ENCODE measurements around the gene TEKTIP1. TPM values are rescaled to one million over a fixed set of nuclear protein-coding genes. Genes with fewer than 3 reads are reported as not detected.

Gene TEKTIP1
- total RNA-seq, 2 donors from 2014 or later, result 0.41 to 5.3 TPM

DNA sequence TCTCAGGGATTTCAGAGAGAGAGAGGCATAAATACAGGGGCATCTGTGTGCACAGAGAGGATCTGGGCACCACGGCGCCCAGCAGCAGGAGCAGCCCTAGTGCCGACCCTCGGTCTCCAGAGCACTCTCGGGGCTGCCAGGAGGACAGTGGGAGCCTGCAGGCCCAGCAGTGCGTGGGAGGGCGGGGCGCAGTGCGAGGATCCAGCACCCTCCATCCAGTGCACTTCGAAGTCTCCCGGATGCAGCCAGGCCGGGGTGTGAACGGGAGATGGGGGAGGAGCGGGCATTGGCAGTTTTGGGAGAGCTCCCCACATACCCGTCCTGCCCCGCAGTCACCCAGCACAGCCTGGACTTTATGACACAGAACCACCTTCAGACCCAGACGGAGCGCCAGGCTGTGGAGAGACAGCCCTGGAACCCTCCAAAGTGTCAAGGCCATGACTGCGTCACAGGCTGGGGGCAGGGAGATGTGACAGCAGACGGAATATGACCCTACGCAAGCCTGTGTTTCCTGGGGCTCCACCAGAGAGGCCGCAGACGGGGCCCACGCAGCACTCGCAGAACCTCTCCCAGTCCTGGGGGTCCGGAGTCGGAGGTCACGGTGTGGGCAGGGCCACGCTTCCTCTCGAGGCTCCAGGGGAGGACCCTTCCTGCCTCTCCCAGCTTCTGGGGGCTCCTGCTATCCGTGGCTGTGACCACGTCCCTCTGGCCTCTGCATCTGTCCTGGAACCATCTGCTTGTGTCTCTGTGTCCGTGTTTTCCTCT is 14.7 kb upstream of the TEKTIP1 start:
- DNase-seq (ENCODE audit: low spot score), result no peak
- WGBS, result 93% methylated on average over 33 of the region's 33 CpGs
- no peaks in the 10 kb centered on the region for H3K27me3 ChIP-seq (replicated peaks; ENCODE audit: insufficient read depth)
- H3K36me3 ChIP-seq, result peaks cover 9 to 23% of the 10 kb centered on the region in 2 donors
- no peak overlapping the region for H3K27ac ChIP-seq
- H3K4me3 ChIP-seq, result no peak overlapping the region
- TF ChIP-seq POLR2AphosphoS5 (IDR thresholded peaks at IDR 0.05), result no peak
- TF ChIP-seq, protein P1, sequence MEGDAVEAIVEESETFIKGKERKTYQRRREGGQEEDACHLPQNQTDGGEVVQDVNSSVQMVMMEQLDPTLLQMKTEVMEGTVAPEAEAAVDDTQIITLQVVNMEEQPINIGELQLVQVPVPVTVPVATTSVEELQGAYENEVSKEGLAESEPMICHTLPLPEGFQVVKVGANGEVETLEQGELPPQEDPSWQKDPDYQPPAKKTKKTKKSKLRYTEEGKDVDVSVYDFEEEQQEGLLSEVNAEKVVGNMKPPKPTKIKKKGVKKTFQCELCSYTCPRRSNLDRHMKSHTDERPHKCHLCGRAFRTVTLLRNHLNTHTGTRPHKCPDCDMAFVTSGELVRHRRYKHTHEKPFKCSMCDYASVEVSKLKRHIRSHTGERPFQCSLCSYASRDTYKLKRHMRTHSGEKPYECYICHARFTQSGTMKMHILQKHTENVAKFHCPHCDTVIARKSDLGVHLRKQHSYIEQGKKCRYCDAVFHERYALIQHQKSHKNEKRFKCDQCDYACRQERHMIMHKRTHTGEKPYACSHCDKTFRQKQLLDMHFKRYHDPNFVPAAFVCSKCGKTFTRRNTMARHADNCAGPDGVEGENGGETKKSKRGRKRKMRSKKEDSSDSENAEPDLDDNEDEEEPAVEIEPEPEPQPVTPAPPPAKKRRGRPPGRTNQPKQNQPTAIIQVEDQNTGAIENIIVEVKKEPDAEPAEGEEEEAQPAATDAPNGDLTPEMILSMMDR (IDR thresholded peaks at IDR 0.05), result no peak
- TF ChIP-seq POLR2A (IDR thresholded peaks at IDR 0.05), result no peak
- intact Hi-C loops (cut with DNase I), result no loop called here
- H3K9me3 ChIP-seq, result no peaks in the 10 kb centered on the region
- H3K4me1 ChIP-seq (replicated peaks), result no peaks in the 10 kb centered on the region

DNA sequence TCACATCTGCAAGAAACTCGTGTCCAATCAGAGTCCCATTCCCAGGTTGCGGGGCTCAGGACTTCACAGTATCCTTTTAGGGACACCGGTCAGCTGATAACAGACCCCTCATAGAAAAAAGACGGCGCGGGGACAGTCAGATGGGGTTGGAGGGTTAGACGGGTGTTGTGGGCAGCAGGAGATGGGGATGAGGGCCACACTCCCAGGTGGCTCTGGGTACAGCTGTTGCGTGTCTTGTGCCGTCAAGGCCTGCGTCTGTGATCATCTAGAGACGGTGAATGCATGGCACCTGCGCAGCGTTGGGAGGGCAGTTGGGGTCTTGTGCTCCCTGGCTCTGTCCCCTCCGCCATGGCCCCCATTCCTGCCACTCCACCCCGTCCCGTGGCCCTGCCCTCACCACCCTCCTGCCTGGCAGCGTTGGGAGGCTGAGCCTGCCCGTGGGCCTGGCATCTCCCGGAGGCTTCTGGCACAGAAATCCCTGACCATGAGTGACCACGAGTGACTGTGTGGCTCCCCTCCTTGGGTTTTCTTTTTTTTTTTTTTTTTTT is 14.0 kb upstream of the TEKTIP1 start:
- H3K9me3 ChIP-seq, result no peaks in the 10 kb centered on the region
- no peak for TF ChIP-seq POLR2A (IDR thresholded peaks at IDR 0.05)
- TF ChIP-seq POLR2AphosphoS5 (IDR thresholded peaks at IDR 0.05), result no peak
- TF ChIP-seq, protein P1 (IDR thresholded peaks at IDR 0.05), result no peak
- WGBS, result 97% methylated on average over 19 of the region's 20 CpGs
- no peaks in the 10 kb centered on the region for H3K4me1 ChIP-seq (replicated peaks)
- H3K4me3 ChIP-seq, result no peak overlapping the region
- H3K27me3 ChIP-seq (replicated peaks; ENCODE audit: insufficient read depth), result no peaks in the 10 kb centered on the region
- intact Hi-C loops (cut with DNase I), result no loop called here
- H3K36me3 ChIP-seq, result peaks cover 9 to 23% of the 10 kb centered on the region in 2 donors
- no peak overlapping the region for H3K27ac ChIP-seq
- no peak for DNase-seq (ENCODE audit: low spot score)

DNA sequence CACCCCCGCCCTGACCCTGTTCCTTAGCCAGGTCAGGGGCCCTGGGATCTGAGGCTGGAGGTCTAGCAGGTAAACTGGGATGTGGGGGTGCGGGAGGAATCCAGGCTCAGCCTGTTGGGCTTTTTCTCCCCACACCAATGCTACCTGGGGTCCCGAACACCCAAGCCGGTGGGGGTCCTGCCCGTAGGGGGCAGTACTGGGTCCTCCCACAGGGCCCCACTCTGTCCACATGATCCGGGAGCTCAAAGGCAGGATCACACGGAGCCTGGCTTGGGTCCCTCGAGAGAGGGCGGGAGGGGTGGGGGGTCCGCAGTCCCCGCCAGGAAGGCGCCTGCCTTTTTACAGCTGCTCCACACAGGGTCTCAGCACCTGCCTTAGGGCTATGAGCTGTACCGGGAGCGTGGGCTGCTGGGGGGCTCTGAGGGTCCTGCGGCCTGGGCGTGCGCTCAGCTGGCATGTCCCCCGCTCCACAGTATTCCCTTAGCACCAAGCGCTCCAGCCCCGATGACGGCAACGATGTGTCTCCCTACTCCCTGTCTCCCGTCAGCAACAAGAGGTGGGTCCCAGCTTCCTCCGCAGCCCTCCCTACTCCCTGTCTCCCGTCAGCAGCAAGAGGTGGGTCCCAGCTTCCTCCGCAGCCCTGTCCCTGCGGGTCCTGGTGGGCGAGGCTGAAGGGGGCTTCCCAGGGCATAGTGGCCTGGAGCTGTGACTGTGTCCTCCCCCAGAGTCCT is 12.3 kb upstream of the TEKTIP1 start:
- H3K4me3 ChIP-seq, result no peak overlapping the region
- no peak overlapping the region for H3K27ac ChIP-seq
- 91% methylated on average over 28 of the region's 28 CpGs for WGBS
- H3K4me1 ChIP-seq (replicated peaks), result no peaks in the 10 kb centered on the region
- DNase-seq (ENCODE audit: low spot score), result no peak
- peaks cover 18 to 23% of the 10 kb centered on the region in 2 donors for H3K36me3 ChIP-seq
- no peaks in the 10 kb centered on the region for H3K27me3 ChIP-seq (replicated peaks; ENCODE audit: insufficient read depth)
- intact Hi-C loops (cut with DNase I), result no loop called here
- no peak for TF ChIP-seq POLR2A (IDR thresholded peaks at IDR 0.05)
- TF ChIP-seq, protein P1 (IDR thresholded peaks at IDR 0.05), result no peak
- no peak for TF ChIP-seq POLR2AphosphoS5 (IDR thresholded peaks at IDR 0.05)
- H3K9me3 ChIP-seq, result no peaks in the 10 kb centered on the region

DNA sequence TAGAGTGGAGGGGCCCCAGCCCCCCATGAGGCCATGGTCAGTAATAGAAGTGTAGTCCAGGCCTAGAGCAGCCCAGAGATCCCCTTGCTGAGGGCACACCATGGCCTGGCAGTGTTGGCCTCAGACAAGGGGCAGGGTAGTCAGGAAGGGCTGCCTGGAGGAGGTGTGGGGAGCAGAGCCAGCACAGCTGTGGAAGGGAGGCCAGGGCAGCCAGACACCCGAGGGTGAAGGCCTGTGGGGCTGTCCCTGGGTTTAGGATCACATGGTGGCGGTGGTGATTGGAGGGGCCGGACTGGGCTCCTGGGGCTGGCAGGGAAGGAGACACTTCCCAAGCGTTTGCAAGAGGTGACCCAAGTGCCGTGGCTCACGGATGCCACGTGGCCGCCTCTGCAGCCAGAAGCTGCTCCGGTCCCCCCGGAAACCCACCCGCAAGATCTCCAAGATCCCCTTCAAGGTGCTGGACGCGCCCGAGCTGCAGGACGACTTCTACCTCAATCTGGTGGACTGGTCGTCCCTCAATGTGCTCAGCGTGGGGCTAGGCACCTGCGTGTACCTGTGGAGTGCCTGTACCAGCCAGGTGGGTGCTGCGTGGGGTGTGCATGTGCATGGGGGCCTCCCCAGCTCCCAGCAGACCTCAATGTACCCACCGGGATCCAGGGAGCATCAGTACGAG is 11.6 kb upstream of the TEKTIP1 start:
- Histone ChIP-seq H3K9me3 (no peaks in the 10 kb centered on the region), H3K27ac (no peak overlapping the region), H3K4me1 (replicated peaks) (no peaks in the 10 kb centered on the region), H3K27me3 (replicated peaks; ENCODE audit: insufficient read depth) (no peaks in the 10 kb centered on the region), H3K36me3 (peaks cover 21 to 23% of the 10 kb centered on the region in 2 donors), H3K4me3 (no peak overlapping the region)
- 92% methylated on average over 21 of the region's 21 CpGs for WGBS
- no peak for TF ChIP-seq POLR2A (IDR thresholded peaks at IDR 0.05)
- TF ChIP-seq, protein P1 (IDR thresholded peaks at IDR 0.05), result no peak
- no peak for TF ChIP-seq POLR2AphosphoS5 (IDR thresholded peaks at IDR 0.05)
- no peak for DNase-seq (ENCODE audit: low spot score)
- intact Hi-C loops (cut with DNase I), result no loop called here
